Measurements from ENCODE around the gene SLC23A1. TPM values are rescaled to one million over a fixed set of nuclear protein-coding genes. Genes with fewer than 3 reads are reported as not detected.
A peak's percentile ranks its signal among the peaks of the same experiment; 100 is the strongest.

The SLC23A1 gene
- total and polyA plus RNA-seq, 4 experiments from 2014 or later: not detected

- peaks cover 19 to 28% (median 22%) of the 10 kb centered on the region in 4 donors for H3K4me1 Mint-ChIP-seq
- CTCF ChIA-PET (ENCODE audit: partially characterized antibody): interaction anchor here (1.8 kb wide), 1 partner anchor 13 kb away, joined by 4 read pairs; no protein-coding TSS in a partner anchor
- Histone ChIP-seq H3K4me1 (ENCODE audit: insufficient read depth, low read length) (peaks cover 20% of the 10 kb centered on the region), H3K4me3 (ENCODE audit: low read length in 2 of 2) (no peak overlapping the region), H3K36me3 (ENCODE audit: insufficient read depth, low read length) (no peaks in the 10 kb centered on the region), H3K27me3 (ENCODE audit: insufficient read depth, low read length) (no peaks in the 10 kb centered on the region), H3K9me3 (ENCODE audit: control insufficient read depth in 1 of 2, low read length in 2 of 2) (no peaks in the 10 kb centered on the region), H3K27ac (ENCODE audit: low read depth, low read length) (no peak overlapping the region)
- POLR2A ChIA-PET (ENCODE audit: partially characterized antibody): no interaction called here
- intact Hi-C loops (cut with micrococcal nuclease): no loop called here
- H3K36me3 Mint-ChIP-seq: peaks cover 0 to 2% of the 10 kb centered on the region in 2 donors
- no peak overlapping the region for H3K4me3 Mint-ChIP-seq
- H3K27ac Mint-ChIP-seq: no peak overlapping the region
- H3K27me3 Mint-ChIP-seq: no peaks in the 10 kb centered on the region
- no peaks in the 10 kb centered on the region for H3K9me3 Mint-ChIP-seq
- no peak for DNase-seq
These were observed 998 bp downstream of the SLC23A1 start for GRCh38 chr5:139381837-139382761.

GRCh38 chr5:139379626-139380449 is 3.3 kb downstream of the SLC23A1 start:
- peaks cover 3 to 4% of the 10 kb centered on the region in 2 donors for H3K36me3 Mint-ChIP-seq
- Histone ChIP-seq H3K27ac (ENCODE audit: low read depth, low read length) (no peak overlapping the region), H3K4me1 (ENCODE audit: insufficient read depth, low read length) (peaks cover 9% of the 10 kb centered on the region), H3K9me3 (ENCODE audit: control insufficient read depth in 1 of 2, low read length in 2 of 2) (no peaks in the 10 kb centered on the region), H3K36me3 (ENCODE audit: insufficient read depth, low read length) (no peaks in the 10 kb centered on the region), H3K27me3 (ENCODE audit: insufficient read depth, low read length) (no peaks in the 10 kb centered on the region), H3K4me3 (ENCODE audit: low read length in 2 of 2) (no peak overlapping the region)
- peak overlapping the region in 2 of 7 donors; percentile 34 to 63 for H3K27ac Mint-ChIP-seq
- ChIA-PET POLR2A (ENCODE audit: partially characterized antibody) (no interaction called here), CTCF (ENCODE audit: partially characterized antibody) (no interaction called here)
- H3K9me3 Mint-ChIP-seq: no peaks in the 10 kb centered on the region
- DNase-seq: no peak
- peaks cover 5 to 11% (median 7%) of the 10 kb centered on the region in 4 donors for H3K4me1 Mint-ChIP-seq
- no peak overlapping the region for H3K4me3 Mint-ChIP-seq
- intact Hi-C loops (cut with micrococcal nuclease): no loop called here
- H3K27me3 Mint-ChIP-seq: no peaks in the 10 kb centered on the region

GRCh38 chr5:139378941-139379361 is 4.1 kb downstream of the SLC23A1 start:
- Mint-ChIP-seq H3K4me1 (peaks cover 0 to 4% (median under 1%) of the 10 kb centered on the region in 4 donors), H3K27me3 (no peaks in the 10 kb centered on the region), H3K9me3 (no peaks in the 10 kb centered on the region), H3K4me3 (no peak overlapping the region), H3K36me3 (peaks cover 2 to 6% of the 10 kb centered on the region in 2 donors), H3K27ac (peak overlapping the region in 2 of 7 donors; percentile 52 to 69)
- CTCF ChIA-PET (ENCODE audit: partially characterized antibody): no interaction called here
- POLR2A ChIA-PET (ENCODE audit: partially characterized antibody): no interaction called here
- Histone ChIP-seq H3K27ac (ENCODE audit: low read depth, low read length) (no peak overlapping the region), H3K36me3 (ENCODE audit: insufficient read depth, low read length) (no peaks in the 10 kb centered on the region), H3K27me3 (ENCODE audit: insufficient read depth, low read length) (no peaks in the 10 kb centered on the region), H3K9me3 (ENCODE audit: control insufficient read depth in 1 of 2, low read length in 2 of 2) (no peaks in the 10 kb centered on the region), H3K4me3 (ENCODE audit: low read length in 2 of 2) (no peak overlapping the region), H3K4me1 (ENCODE audit: insufficient read depth, low read length) (no peaks in the 10 kb centered on the region)
- no peak for DNase-seq
- intact Hi-C loops (cut with micrococcal nuclease): no loop called here

- Histone ChIP-seq H3K36me3 (ENCODE audit: insufficient read depth, low read length) (no peaks in the 10 kb centered on the region), H3K27ac (ENCODE audit: low read depth, low read length) (no peak overlapping the region), H3K4me3 (ENCODE audit: low read length in 2 of 2) (no peak overlapping the region), H3K9me3 (ENCODE audit: control insufficient read depth in 1 of 2, low read length in 2 of 2) (no peaks in the 10 kb centered on the region), H3K27me3 (ENCODE audit: insufficient read depth, low read length) (no peaks in the 10 kb centered on the region), H3K4me1 (ENCODE audit: insufficient read depth, low read length) (no peaks in the 10 kb centered on the region)
- Mint-ChIP-seq H3K36me3 (peaks cover 5 to 12% of the 10 kb centered on the region in 2 donors), H3K9me3 (no peaks in the 10 kb centered on the region), H3K27ac (no peak overlapping the region), H3K27me3 (no peaks in the 10 kb centered on the region), H3K4me3 (no peak overlapping the region), H3K4me1 (peaks cover 0 to 6% (median under 1%) of the 10 kb centered on the region in 4 donors)
- CTCF ChIA-PET (ENCODE audit: partially characterized antibody): no interaction called here
- intact Hi-C loops (cut with micrococcal nuclease): no loop called here
- no peak for DNase-seq
- POLR2A ChIA-PET (ENCODE audit: partially characterized antibody): no interaction called here
These were observed 4.8 kb downstream of the SLC23A1 start for GRCh38 chr5:139378101-139378825.

GRCh38 chr5:139377226-139377625 is 5.9 kb downstream of the SLC23A1 start:
- no peak for DNase-seq
- peaks cover under 1% of the 10 kb centered on the region for H3K36me3 ChIP-seq (ENCODE audit: insufficient read depth, low read length)
- H3K9me3 Mint-ChIP-seq: no peaks in the 10 kb centered on the region
- H3K9me3 ChIP-seq (ENCODE audit: control insufficient read depth in 1 of 2, low read length in 2 of 2): no peaks in the 10 kb centered on the region
- H3K27me3 ChIP-seq (ENCODE audit: insufficient read depth, low read length): no peaks in the 10 kb centered on the region
- intact Hi-C loops (cut with micrococcal nuclease): no loop called here
- H3K36me3 Mint-ChIP-seq: peaks cover 10 to 13% of the 10 kb centered on the region in 2 donors
- peaks cover 0 to 6% (median under 1%) of the 10 kb centered on the region in 4 donors for H3K4me1 Mint-ChIP-seq
- CTCF ChIA-PET (ENCODE audit: partially characterized antibody): no interaction called here
- no peak overlapping the region for H3K4me3 ChIP-seq (ENCODE audit: low read length in 2 of 2)
- H3K27ac Mint-ChIP-seq: peak overlapping the region in 1 of 7 donors; percentile 50
- POLR2A ChIA-PET (ENCODE audit: partially characterized antibody): interaction anchor here (1.7 kb wide), 1 partner anchor 13 kb away, joined by 4 read pairs; no protein-coding TSS in a partner anchor
- H3K27me3 Mint-ChIP-seq: no peaks in the 10 kb centered on the region
- no peaks in the 10 kb centered on the region for H3K4me1 ChIP-seq (ENCODE audit: insufficient read depth, low read length)
- H3K27ac ChIP-seq (ENCODE audit: low read depth, low read length): no peak overlapping the region
- no peak overlapping the region for H3K4me3 Mint-ChIP-seq

- Mint-ChIP-seq H3K4me3 (no peak overlapping the region), H3K27me3 (no peaks in the 10 kb centered on the region), H3K36me3 (peaks cover 18 to 19% of the 10 kb centered on the region in 2 donors), H3K9me3 (no peaks in the 10 kb centered on the region), H3K27ac (no peak overlapping the region), H3K4me1 (peaks cover 0 to 6% (median under 1%) of the 10 kb centered on the region in 4 donors)
- no peak overlapping the region for H3K4me3 ChIP-seq (ENCODE audit: low read length in 2 of 2)
- H3K36me3 ChIP-seq (ENCODE audit: insufficient read depth, low read length): peaks cover 9% of the 10 kb centered on the region
- no peaks in the 10 kb centered on the region for H3K27me3 ChIP-seq (ENCODE audit: insufficient read depth, low read length)
- intact Hi-C loops (cut with micrococcal nuclease): no loop called here
- POLR2A ChIA-PET (ENCODE audit: partially characterized antibody): interaction anchor here (1.7 kb wide), 1 partner anchor 14 kb away, joined by 4 read pairs; no protein-coding TSS in a partner anchor
- no peaks in the 10 kb centered on the region for H3K4me1 ChIP-seq (ENCODE audit: insufficient read depth, low read length)
- no peaks in the 10 kb centered on the region for H3K9me3 ChIP-seq (ENCODE audit: control insufficient read depth in 1 of 2, low read length in 2 of 2)
- CTCF ChIA-PET (ENCODE audit: partially characterized antibody): no interaction called here
- H3K27ac ChIP-seq (ENCODE audit: low read depth, low read length): no peak overlapping the region
- DNase-seq: no peak
These were observed 6.7 kb downstream of the SLC23A1 start for GRCh38 chr5:139376364-139376763.
